GM21529 (cell line): Measurements from ENCODE around the gene STK35.

Source experiments
- ATAC-seq: cut with Tn5 transposase; IDR thresholded peaks from one replicate; pipeline ENCODE4 v1.9.1; 2021; ENCODE audit not compliant: unreplicated experiment

STK35 gene

GRCh38 chr20:2103461-2104153 lies 2.0 kb downstream of the STK35 start:
- no peak for ATAC-seq

GRCh38 chr20:2104236-2104635 lies 2.6 kb downstream of the STK35 start:
- no peak for ATAC-seq

- ATAC-seq: no peak
Observed at GRCh38 chr20:2108498-2108897, 6.9 kb downstream of the STK35 start.

GRCh38 chr20:2108987-2109386 lies 7.4 kb downstream of the STK35 start:
- ATAC-seq: no peak

- ATAC-seq: no peak
Observed at GRCh38 chr20:2109425-2110210, 8.0 kb downstream of the STK35 start.

- ATAC-seq: peak; percentile 42
Observed at GRCh38 chr20:2112910-2113309, 11.3 kb downstream of the STK35 start.

- ATAC-seq: no peak
Observed at GRCh38 chr20:2114127-2114959, 12.7 kb downstream of the STK35 start.

GRCh38 chr20:2114990-2115681 lies 13.5 kb downstream of the STK35 start:
- ATAC-seq: no peak

GRCh38 chr20:2116170-2116940 lies 14.7 kb downstream of the STK35 start:
- ATAC-seq: no peak

GRCh38 chr20:2118783-2119182 lies 17.2 kb downstream of the STK35 start:
- ATAC-seq: no peak

GRCh38 chr20:2122936-2123335 lies 21.3 kb downstream of the STK35 start:
- ATAC-seq: no peak

- no peak for ATAC-seq
Observed at GRCh38 chr20:2123720-2124119, 22.1 kb downstream of the STK35 start.

- no peak for ATAC-seq
Observed at GRCh38 chr20:2124564-2125213, 23.1 kb downstream of the STK35 start.

GRCh38 chr20:2125474-2126112 lies 24.0 kb downstream of the STK35 start:
- no peak for ATAC-seq

- no peak for ATAC-seq
Observed at GRCh38 chr20:2127238-2127637, 25.6 kb downstream of the STK35 start.

- no peak for ATAC-seq
Observed at GRCh38 chr20:2128542-2128941, 26.9 kb downstream of the STK35 start.

- ATAC-seq: no peak
Observed at GRCh38 chr20:2130062-2130591, 28.5 kb downstream of the STK35 start.

- no peak for ATAC-seq
Observed at GRCh38 chr20:2130683-2131082, 29.1 kb downstream of the STK35 start.

GRCh38 chr20:2131366-2131765 lies 29.7 kb downstream of the STK35 start:
- ATAC-seq: no peak
